Epithelial cell of esophagus (primary cell): ENCODE results near the gene CAMSAP3.

Experiments
- DNase-seq: peaks from one replicate; pipeline ENCODE4 v3.0.0; 2010; ENCODE audit warnings: low read depth
- H3K4me3 ChIP-seq: 2 replicates; pipeline ENCODE4 v1.5.1; 2011; ENCODE audit warnings: mild to moderate bottlenecking, low read length, control low read depth
- CTCF ChIP-seq: IDR thresholded peaks from 2 replicates; pipeline ENCODE4 v1.5.1; 2011; ENCODE audit warnings: low read depth, mild to moderate bottlenecking, low read length, control low read depth, inconsistent platforms; ENCODE audit not compliant: insufficient read depth; ENCODE audit errors: missing control alignments

CAMSAP3 gene

GRCh38 chr19:7632340-7633203, 36.9 kb downstream of the CAMSAP3 start:
- TF ChIP-seq CTCF: no peak

GRCh38 chr19:7633698-7634097, 38.0 kb downstream of the CAMSAP3 start, which contains the start of gene PCP2:
Gene PCP2 (minus strand): TSS chr19:7633719. CDS start chr19:7633457, 262 bp downstream.
- DNase-seq: no peak
- no peak within 1 kb of the TSS for H3K4me3 ChIP-seq
- no peak for TF ChIP-seq CTCF

More at GRCh38 chr19:7632340-7633203, 36.9 kb downstream of the CAMSAP3 start:
- no peak for DNase-seq
- H3K4me3 ChIP-seq: no peak overlapping the region

GRCh38 chr19:7635670-7636069, 40.0 kb downstream of the CAMSAP3 start:
- no peak overlapping the region for H3K4me3 ChIP-seq
- DNase-seq: no peak
- no peak for TF ChIP-seq CTCF

- peak overlapping the region; percentile 27 for H3K4me3 ChIP-seq
These were observed 40.6 kb downstream of the CAMSAP3 start for GRCh38 chr19:7636317-7636690.

GRCh38 chr19:7636691-7637373, 41.2 kb downstream of the CAMSAP3 start, which contains the start of gene STXBP2:
Gene STXBP2 (plus strand): TSS chr19:7637110. CDS start chr19:7637150, 40 bp downstream.
- peak; percentile 84 for DNase-seq
- H3K4me3 ChIP-seq: peak within 1 kb of the TSS; percentile 87
- TF ChIP-seq CTCF: peak; percentile 21

More at GRCh38 chr19:7636317-7636690, 40.6 kb downstream of the CAMSAP3 start:
- no peak for DNase-seq
- TF ChIP-seq CTCF: no peak

GRCh38 chr19:7637374-7638256, 42.0 kb downstream of the CAMSAP3 start:
- peak overlapping the region; percentile 87 for H3K4me3 ChIP-seq
- DNase-seq: peak; percentile 17
- TF ChIP-seq CTCF: no peak
